Measurements from ENCODE around the gene CALM3. TPM values are rescaled to one million over a fixed set of nuclear protein-coding genes. Genes with fewer than 3 reads are reported as not detected.
A peak's percentile ranks its signal among the peaks of the same experiment; 100 is the strongest.

CALM3 gene
- total RNA-seq, 4 donors from 2014 or later: 54.6 to 72.8 (median 63.1) TPM

GRCh38 chr19:46633130-46633529 lies 32.0 kb downstream of the CALM3 start:
- H3K4me3 ChIP-seq (ENCODE audit: low read depth, poor library complexity, severe bottlenecking): no peak overlapping the region

DNA sequence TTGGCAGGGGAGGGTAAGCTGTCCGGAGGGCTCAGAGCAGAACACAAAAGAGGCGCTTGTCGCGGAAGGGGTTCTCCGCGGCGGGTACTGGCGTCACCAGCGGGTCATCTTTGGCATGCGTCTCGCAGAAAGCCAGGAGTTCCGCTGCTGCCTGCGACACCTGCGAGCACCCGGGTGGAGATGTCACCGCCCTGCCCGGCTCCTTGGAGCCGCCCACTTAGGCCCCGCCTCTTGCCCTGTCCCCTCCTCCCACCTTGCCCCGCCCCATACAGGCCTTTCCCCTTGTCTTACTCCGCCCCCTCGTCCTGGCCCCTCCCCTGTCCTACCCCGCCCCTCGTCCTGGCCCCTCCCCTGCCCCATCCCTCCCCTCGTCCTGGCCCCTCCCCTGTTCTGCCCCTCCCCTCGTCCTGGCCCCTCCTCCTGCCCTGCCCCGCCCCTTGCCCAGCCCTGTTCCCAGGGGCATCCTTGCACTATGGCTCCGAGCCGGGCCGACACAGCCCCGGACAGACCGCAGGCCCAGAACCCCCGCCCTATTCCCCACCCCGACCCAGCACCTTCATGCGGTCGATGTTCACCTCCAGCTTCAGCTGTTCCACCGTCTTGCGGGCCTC lies 33.0 kb downstream of the CALM3 start:
- WGBS, 2 donors: 1 to 9% methylated on average over 27 to 34 of the region's 38 CpGs
- no peak overlapping the region for H3K4me3 ChIP-seq (ENCODE audit: low read depth, poor library complexity, severe bottlenecking)
- intact Hi-C loops (cut with DNase I; ENCODE audit: low total_unique reads): no loop called here
- TF ChIP-seq POLR2A (IDR thresholded peaks at IDR 0.05) (no peak), CTCF (IDR thresholded peaks at IDR 0.05) (no peak)
- DNase-seq (ENCODE audit: low spot score in 2 of 2): peak; percentile 88 to 97

More at GRCh38 chr19:46633130-46633529, 32.0 kb downstream of the CALM3 start:
- DNase-seq (ENCODE audit: low spot score in 2 of 2): no peak
- WGBS, 2 donors: 86 to 94% methylated on average over 3 of the region's 3 CpGs
- TF ChIP-seq CTCF (IDR thresholded peaks at IDR 0.05): no peak
- TF ChIP-seq POLR2A (IDR thresholded peaks at IDR 0.05): no peak
- intact Hi-C loops (cut with DNase I; ENCODE audit: low total_unique reads): no loop called here

DNA sequence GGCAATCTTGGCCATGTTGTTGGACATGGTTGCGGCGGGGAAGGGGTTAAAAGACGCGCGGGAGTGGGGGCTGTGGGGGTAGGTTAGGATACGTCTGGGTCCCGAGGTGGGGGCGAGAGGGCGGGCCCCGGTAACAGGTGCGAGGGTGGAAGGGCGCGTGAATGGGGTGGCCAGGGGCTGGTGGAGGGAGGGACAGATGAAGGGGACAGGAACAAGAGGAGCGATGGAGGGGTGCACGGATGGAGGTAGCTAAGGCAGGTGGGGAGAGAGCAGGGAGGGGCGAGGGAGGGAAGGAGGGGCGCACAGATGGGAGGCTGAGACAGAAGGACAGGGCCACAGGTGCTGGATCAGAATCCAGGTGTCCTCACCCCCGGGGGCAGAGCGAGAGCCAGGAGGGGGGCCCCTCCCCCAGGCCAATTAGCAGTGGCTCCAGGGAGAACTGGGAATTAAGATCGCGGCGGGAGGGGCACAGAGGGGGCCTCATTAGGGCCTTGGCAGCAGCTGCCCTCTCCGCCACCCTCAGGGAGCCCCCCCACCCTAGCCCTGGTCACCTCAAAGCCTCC lies 33.6 kb downstream of the CALM3 start:
- WGBS, 2 donors: 7% methylated on average over 23 of the region's 23 CpGs
- TF ChIP-seq POLR2A (IDR thresholded peaks at IDR 0.05): no peak
- no peak for TF ChIP-seq CTCF (IDR thresholded peaks at IDR 0.05)
- no peak for DNase-seq (ENCODE audit: low spot score in 2 of 2)
- intact Hi-C loops (cut with DNase I; ENCODE audit: low total_unique reads): no loop called here
- H3K4me3 ChIP-seq (ENCODE audit: low read depth, poor library complexity, severe bottlenecking): no peak overlapping the region

DNA sequence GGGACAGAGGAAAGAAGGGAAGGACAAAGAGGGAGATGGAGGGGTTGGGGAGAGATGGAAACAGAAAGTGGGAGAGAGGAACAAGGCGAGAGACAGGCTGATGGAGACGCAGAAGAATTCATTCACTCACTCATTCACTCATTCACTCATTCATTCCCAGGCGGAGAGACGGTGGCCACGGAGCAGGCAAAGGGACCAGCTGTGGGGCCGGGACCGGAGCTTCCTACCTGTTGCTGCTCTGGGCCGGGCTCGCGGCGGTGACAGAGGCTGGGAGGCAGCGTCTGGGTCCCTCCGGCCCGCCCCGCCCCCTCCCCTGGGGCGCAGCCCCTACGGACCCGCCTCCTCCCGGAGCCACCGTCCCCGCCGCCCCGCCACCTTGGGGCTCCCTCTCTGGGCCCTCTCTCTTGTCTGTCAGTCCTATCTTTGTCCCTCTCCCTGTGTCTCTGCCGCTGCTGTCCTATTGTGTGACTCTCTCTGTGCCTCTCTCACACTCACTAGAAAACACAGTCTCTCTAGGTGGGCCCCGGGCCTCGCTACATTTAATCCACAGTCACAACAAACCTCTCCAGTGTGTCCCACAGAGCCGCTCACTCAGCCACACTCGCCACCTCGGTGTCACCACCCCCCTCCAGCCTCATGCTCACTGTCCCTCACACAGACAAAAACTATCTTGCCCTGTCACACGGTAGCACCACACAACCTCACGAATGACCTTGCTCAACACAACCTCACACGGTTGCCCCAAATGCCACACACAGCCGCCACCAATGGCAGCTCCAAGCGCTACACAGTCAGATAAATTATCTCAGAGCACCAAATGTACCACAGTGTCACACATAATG lies 35.0 kb downstream of the CALM3 start, which contains the start of gene GNG8:
GNG8 (minus strand) TSS at position 283 of the 842 bp plus-strand sequence. CDS start 1,520 bp downstream, outside the sequence.
- intact Hi-C loops (cut with DNase I; ENCODE audit: low total_unique reads): no loop called here
- TF ChIP-seq POLR2A (IDR thresholded peaks at IDR 0.05): no peak
- TF ChIP-seq CTCF (IDR thresholded peaks at IDR 0.05): no peak
- H3K4me3 ChIP-seq (ENCODE audit: low read depth, poor library complexity, severe bottlenecking): no peak within 1 kb of the TSS
- WGBS, 2 donors: 32 to 35% methylated on average over 33 to 34 of the region's 34 CpGs
- no peak for DNase-seq (ENCODE audit: low spot score in 2 of 2)

DNA sequence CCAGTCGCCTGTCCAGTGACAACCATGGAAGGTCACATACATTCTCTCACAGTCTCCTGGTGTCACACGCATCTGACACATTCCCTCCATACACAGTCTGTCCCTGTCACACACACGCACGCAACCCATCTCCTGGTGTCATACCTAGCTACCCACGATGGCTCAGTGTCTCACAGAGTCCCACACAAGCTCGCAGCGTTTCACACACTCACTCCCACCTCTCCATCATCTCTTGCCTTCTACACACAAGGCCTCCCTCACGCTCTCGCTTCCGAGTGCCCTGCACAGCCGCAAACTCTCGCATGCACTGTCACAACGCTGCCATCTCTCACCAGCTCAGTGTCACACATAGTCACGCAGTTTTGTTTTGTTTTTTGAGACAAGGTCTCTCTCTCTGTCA lies 36.1 kb downstream of the CALM3 start:
- TF ChIP-seq CTCF (IDR thresholded peaks at IDR 0.05) (no peak), POLR2A (IDR thresholded peaks at IDR 0.05) (no peak)
- H3K4me3 ChIP-seq (ENCODE audit: low read depth, poor library complexity, severe bottlenecking): no peak overlapping the region
- intact Hi-C loops (cut with DNase I; ENCODE audit: low total_unique reads): no loop called here
- no peak for DNase-seq (ENCODE audit: low spot score in 2 of 2)
- WGBS, 2 donors: 79 to 84% methylated on average over 14 of the region's 14 CpGs
